ENCODE results near the gene HAND1.

The HAND1 gene

GRCh38 chr5:154505567-154505966 lies 27.5 kb upstream of the HAND1 start:
- DNase-seq (ENCODE audit: low read depth) = no peak

DNA sequence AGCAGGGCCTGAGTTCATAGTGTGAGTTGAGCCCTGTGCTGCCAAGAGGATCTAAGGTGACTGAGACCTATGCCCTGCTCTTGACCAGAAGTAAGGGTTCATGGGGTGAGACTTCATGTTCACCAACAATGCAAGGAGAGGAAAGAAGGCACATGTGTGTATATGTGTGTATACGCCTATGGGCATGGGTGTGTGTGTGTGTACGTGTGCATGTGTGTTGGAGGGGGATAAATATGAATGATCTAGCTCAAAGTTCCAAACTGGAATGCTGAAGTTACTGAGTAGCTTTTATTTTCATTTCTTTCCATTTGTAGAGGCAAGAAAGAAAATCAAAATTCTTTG lies 25.6 kb upstream of the HAND1 start:
- DNase-seq (ENCODE audit: low read depth) = no peak

GRCh38 chr5:154502180-154502579 lies 24.2 kb upstream of the HAND1 start:
- DNase-seq (ENCODE audit: low read depth) = no peak

DNA sequence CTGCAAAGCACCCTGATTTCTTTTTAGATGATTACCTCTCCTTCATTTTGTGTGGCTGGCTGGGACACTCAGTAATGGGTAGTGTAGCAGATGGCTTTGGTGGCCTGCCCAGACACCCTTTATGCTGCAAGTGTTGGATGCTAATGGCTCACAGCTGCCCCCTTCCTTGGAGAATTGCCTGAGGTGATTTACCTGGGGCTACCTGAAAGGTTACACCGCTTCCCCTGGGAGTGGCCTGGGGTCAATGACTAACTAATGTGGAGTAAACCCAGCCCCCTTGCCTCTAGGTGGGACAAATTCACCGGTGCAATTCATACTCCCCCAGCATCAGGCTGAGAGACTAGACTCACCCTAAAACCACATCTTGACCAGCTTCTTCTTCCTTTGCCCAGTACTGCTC lies 23.5 kb upstream of the HAND1 start:
- DNase-seq (ENCODE audit: low read depth) = no peak

DNA sequence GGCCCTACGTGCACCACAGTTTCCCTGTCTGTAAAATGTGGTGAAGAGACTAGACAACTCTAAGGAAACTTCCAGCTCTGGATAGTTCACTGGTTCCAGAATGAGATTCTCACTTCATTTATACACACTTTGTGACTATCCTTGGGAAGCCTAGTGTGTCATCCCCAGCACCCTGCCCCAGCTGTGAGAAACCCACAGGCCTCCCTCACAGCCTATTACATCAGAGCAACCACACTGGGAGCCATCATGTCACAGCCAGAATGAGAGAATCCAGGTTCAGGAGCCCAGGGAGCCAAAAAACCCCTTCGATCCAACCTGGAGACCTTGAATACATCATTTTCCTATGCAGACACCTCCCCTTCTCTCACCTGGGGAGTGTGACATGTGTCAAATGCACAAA lies 21.0 kb upstream of the HAND1 start:
- no peak for DNase-seq (ENCODE audit: low read depth)

DNA sequence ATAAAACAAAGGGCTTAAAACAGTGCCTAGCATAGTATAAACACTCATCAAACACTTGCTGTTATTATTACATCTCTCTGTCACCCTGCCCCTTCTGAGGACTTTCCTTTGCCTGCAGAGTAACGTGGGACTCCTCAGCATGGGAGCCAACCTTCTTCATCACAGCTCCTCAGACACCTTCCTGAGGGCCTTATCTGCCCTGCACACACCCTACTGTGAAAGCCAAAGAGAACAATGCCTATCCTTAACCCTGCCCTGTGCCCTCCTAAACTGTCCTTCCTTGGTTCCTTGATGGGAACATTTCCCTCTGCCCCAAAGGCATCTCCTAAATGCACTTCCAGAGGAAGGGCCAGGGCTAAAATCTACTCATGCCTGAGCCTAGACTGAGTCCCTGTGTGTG lies 20.6 kb upstream of the HAND1 start:
- DNase-seq (ENCODE audit: low read depth) = no peak

DNA sequence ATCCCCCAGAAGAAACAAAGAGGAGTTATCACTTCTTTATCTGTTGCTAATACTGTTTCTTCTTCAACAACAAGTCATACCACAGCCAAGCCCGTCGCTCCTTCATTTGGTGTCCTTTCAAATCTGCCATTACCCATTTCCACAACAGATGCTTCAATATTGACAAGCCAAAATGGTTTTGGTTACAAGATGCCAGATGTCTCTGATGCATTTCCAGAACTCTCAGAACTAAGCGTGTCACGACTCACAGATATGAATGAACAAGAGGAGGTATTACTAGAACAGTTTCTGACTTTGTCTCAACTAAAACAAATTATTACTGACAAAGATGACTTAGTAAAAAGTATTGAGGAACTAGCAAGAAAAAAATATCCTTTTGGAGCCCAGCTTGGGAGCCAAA lies 16.0 kb upstream of the HAND1 start:
- DNase-seq (ENCODE audit: low read depth) = no peak

DNA sequence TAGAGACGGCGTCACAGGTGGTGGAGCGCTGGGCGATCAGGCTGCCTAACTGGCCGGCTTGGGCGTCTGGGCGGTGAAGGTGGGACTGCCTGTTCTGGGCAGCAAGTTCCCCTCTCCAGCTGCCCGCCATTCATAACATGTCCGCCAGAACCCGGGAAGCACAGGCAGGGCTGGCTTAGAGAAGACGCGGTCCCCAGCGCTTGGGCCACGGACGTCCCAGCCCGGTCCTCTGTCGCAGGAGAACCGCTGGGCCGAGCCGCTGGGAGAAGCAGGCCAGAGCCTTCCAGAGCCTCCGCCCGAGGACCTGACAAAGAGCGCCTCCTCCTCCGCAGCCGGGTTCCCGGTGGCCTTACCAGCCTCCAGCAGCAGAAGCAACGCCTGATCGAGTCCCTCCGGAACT lies 15.2 kb upstream of the HAND1 start:
- DNase-seq (ENCODE audit: low read depth) = no peak

GRCh38 chr5:154491941-154492340 lies 13.9 kb upstream of the HAND1 start:
- no peak for DNase-seq (ENCODE audit: low read depth)

DNA sequence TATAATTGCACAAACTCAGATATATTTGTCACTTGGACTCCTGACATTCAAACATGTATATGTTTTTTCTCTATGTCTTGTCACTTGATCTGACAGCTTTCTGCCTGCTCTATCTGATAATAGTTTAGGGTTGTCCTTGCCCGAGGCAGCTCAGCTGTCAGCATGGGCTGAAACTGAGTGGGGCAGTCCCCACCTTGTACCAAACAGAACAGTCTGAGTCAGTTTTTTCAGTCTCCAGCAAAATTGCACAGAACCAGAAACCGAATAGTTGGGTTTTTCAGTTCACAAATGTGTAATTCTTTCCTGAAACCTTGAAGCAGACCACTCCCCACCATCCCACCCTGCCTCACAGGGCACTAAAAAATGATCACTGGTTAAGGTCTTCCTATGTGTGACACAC lies 9.5 kb upstream of the HAND1 start:
- no peak for DNase-seq (ENCODE audit: low read depth)

DNA sequence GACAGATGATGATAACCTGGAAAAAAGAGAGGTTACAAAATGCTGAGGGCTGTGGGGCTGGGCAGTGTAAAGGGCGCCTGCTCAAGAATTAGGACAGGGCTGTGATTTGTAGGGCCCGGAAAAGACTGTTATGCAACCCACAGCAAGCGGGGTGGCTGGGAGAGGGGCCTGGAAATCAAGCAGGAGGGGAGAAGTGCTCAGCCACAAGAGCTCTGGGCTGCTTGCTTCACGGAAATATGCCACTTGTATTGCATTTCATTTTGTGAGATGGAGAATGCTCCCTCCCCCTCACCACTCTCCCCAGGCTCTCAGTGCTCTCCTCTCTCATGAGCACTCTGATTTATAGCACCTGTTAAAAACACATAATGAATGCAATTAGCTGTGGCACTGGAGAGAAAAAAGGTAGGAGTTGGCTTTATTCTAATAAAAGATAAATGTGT lies 8.4 kb upstream of the HAND1 start:
- DNase-seq (ENCODE audit: low read depth) = no peak

GRCh38 chr5:154485850-154486426 lies 7.9 kb upstream of the HAND1 start:
- DNase-seq (ENCODE audit: low read depth) = no peak

- DNase-seq (ENCODE audit: low read depth) = no peak
Measured at GRCh38 chr5:154485096-154485491, 7.1 kb upstream of the HAND1 start.

- no peak for DNase-seq (ENCODE audit: low read depth)
Measured at GRCh38 chr5:154484393-154485095, 6.5 kb upstream of the HAND1 start.

DNA sequence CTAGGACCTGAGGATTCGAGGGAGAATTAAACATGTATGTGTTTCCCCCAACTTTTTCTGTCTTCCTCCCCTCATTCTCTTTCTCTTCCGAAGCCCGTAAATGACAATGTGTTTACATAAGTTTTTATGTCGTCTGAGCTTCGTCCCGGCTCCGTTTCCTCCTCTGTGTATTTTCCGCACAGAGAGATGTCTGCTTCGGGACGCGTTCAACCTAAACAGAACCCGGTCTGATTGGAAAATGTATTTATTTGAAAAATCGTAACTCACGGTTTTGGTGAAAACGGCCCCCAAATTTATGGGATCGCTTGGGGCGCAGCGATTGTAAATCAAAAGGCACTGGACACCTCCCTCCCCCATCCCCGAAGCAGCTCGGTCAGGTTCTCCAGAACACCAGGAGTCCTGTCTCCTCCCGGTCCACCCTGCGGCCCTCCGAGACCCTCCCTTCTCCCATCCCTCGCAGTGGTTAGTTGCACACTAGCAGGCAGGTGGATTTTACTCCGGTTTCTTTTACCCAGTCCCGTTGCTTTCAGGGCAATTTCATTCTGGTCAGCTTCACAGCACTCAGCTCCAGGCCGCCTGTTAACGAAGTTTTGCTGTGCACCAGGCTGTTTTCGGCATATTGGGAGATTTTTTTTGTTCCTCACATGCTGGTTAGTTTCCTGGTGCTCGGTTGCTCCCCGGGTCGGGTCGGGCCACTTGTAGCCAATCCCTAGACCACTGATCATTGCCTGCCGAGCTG lies 5.8 kb upstream of the HAND1 start:
- no peak for DNase-seq (ENCODE audit: low read depth)

DNA sequence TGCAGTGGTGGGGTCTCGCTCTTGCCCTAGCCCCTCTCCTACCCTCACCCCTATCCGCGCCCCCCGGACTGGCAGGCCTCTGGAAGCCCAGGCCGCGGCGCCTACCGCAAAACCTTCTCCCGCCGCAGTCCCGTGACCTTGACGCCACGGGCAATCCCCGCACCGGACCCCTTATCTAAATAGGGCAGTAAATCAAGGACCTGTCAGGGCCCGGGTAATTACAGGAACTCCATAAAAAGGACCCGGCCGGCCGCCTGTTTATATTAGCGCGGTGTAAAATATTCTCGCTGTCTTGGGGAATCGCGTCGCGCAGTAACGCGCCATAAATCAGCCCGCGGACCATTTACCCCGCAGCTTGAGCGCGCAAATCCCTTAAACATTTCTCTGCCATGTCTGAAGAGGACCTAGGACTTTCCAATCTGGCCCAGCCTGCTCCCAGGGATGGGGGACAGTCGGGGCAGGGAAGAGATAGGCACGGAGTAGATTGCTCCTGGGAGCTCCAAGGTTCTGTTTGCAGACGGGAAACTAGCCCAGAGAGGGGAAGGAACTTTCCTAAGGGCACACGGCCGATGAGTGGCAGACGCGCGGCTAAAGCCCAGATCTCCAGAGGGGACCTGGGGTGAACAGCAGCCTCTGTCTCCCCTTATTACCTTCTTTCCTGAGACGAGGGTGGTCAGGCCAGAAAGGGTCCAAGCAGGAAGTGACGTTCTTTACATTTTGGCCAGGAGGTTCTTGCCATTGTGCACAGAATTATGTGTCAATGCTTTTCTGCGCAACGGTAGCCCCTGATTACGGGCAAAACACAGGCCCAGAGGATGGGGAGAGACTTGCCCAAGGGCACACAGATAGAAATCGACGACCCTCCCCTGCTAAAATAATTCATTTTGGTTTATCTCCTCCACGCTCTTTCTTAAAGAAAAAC lies 4.8 kb upstream of the HAND1 start:
- DNase-seq (ENCODE audit: low read depth) = no peak

GRCh38 chr5:154481584-154482381 lies 3.8 kb upstream of the HAND1 start:
- no peak for DNase-seq (ENCODE audit: low read depth)

- DNase-seq (ENCODE audit: low read depth) = no peak
Measured at GRCh38 chr5:154480847-154481246, 2.8 kb upstream of the HAND1 start.

DNA sequence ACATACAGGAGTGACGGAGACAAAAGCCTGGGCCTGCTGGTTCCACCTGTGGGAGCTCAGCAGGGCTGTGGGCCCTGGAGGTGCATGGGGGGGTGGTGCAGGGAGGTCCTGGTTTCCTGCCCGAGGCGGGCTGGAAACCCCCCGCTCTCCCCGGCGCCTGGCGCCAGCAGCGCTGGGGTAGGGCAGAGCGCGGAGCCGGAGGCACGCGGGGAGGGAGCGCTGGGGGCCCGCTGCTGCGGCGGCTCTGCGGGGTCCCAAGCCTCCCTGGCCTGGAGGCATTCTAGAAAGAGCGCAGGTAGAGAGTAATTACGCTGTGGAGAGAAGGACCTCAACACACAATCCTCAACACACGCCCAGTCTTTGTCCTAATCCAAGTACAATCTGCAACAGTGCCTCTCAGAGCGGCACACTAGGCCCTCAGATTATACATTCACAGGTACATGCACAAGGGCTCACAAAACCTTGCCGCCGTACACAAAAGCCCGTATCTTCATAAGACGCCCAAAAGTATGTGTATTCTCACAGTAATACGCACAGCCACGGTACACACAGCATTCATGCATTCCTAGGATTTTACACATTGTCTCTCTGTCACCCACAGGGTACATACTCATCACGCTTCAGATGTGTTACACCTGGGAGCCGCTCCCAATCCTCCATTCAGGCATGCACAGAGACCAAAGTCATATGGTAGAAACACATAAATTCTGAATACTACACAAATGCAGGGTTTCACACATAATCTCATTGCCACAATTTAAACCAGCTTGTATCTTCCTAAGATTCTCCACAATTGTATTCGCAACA lies 2.1 kb upstream of the HAND1 start:
- DNase-seq (ENCODE audit: low read depth) = no peak

- no peak for DNase-seq (ENCODE audit: low read depth)
Measured at GRCh38 chr5:154479160-154479943, 1.3 kb upstream of the HAND1 start.
